GM12873 (cell line): ENCODE measurements around the gene OSTN.

Experiments
- TF ChIP-seq, protein P1 (sequence below): IDR thresholded peaks from 2 replicates; pipeline ENCODE4 v1.5.1; 2012; ENCODE audit warnings: low read depth, mild to moderate bottlenecking, moderate library complexity, low read length, control low read depth; ENCODE audit not compliant: insufficient read depth; ENCODE audit errors: missing control alignments

The OSTN gene

DNA sequence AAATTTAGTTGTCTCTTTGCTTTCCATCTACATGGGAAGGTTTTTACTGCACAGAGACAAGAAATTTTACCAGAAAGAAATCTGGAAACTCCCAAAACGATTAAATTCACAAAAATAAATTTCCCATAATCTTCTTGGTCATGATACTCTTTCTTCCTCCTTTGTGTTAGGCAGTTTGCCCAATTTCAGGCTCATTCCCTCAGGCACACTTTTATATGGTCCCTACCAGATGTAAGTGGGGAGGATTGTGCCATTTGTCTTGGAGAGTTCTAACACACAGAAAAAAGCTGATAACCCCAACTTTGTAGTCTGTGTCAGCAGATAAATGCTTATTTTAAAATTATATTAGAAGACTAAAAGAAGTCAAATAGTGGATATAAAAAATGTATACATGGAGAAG is 81.1 kb downstream of the OSTN start:
- TF ChIP-seq, protein P1, sequence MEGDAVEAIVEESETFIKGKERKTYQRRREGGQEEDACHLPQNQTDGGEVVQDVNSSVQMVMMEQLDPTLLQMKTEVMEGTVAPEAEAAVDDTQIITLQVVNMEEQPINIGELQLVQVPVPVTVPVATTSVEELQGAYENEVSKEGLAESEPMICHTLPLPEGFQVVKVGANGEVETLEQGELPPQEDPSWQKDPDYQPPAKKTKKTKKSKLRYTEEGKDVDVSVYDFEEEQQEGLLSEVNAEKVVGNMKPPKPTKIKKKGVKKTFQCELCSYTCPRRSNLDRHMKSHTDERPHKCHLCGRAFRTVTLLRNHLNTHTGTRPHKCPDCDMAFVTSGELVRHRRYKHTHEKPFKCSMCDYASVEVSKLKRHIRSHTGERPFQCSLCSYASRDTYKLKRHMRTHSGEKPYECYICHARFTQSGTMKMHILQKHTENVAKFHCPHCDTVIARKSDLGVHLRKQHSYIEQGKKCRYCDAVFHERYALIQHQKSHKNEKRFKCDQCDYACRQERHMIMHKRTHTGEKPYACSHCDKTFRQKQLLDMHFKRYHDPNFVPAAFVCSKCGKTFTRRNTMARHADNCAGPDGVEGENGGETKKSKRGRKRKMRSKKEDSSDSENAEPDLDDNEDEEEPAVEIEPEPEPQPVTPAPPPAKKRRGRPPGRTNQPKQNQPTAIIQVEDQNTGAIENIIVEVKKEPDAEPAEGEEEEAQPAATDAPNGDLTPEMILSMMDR, result no peak

DNA sequence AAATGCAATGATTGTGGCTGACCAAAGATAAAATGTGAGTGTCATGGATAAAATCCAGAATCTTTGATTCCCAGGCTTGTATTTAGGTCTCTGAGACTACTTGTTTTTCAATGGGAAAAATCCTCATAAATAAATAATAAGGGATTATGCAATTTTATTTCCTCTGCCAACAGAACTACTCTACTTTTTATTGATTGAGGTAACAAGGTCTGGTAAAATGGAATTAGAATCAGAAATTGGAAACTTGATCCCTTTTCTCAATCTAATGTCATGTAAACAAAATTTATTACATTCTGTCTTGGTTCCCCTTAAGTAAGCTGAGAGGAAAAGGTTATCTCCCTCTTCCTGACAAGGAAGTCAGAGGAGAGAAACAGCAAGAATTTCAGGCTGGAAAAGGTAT is 81.8 kb downstream of the OSTN start:
- TF ChIP-seq, protein P1, result no peak

DNA sequence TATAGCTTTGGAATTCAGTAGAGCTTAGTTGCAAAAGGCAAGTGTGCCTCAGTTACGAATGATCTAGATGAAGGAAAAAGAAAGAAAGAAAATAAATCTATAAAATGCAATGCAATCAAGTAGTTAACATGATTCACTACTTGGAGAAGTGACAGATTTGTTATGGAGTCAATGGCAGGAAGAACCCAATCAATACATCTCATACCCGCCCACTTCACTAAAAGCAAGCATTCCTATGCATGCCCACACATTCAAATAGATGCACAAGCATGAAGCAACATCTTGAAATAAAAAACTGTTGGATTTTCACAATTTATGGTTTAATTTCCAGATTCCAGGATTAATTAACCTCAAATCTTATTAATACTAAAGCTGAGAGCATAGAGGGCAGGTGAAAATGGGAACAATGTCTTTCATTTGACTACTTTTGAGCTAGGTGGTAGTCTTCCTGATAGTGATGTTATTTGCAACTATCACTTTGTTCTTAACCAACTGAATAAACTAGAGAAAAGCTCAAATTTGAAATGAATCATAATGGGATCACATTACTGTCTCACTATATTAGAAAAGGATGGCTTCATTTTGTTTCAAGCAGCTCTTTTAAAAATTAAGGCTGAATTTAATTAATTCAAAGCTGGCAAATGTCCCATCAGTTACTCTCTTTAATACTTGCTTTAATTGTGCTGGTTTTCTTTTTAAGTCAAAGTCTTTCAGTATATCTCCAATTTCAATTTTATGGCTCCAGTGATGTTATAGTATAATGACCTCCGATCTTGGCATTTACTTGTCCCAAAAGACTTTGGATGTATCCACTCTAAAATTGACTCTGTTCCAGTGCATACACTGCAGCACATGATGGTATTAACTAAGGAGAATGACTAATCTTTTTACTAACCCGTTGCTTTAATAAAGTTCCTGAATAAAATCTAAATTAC is 83.5 kb downstream of the OSTN start:
- TF ChIP-seq, protein P1, result no peak

DNA sequence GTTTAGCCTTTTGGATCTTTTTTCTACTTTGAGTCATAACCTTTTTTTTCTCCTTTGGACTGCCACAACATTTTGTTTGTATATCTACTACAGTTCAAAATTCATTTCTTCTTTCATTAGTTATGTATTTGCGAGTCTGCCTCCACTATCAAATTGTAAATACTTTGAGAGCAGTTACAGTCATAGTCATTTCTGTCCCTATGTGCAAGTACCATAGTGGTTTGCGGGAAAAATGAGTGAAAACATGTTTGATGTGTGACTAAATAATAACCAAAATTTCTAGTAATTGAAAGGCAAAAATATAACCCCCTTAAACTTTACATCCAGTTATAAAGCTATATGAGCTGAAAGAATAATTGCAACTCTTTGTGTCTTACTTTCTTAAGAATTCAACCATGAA is 84.4 kb downstream of the OSTN start:
- TF ChIP-seq, protein P1, result no peak

DNA sequence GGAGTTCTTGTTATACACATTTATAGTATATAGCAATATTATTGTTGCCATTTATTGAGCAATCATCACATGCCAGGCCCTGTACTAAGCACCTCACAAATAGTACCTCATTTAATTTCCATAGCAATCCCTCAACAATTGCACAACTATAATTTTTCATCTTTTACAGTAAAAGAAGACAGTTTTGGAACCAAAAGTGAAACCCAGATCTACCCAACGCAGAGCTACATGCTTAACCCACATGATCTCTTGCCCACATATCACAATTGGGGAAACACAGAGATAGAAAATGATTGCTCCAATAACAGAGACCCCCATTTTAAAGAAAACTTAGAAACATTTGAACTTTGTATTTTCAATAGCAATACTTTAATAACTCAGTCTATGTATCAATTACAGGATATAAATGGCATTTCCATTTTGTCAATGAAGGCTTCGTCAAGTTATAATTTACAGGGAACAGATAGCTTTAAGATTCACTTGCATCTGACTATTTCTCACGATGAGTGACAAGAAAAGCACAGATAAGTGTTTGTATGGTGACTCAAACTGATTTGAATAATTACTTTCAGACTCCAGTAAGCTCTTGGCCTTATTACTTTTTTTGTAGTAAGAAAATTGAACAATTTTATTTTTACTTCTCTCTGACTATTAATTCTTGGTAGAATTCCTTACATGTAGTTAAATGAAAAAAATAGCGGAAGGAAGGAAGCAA is 91.4 kb downstream of the OSTN start:
- TF ChIP-seq, protein P1, result no peak

DNA sequence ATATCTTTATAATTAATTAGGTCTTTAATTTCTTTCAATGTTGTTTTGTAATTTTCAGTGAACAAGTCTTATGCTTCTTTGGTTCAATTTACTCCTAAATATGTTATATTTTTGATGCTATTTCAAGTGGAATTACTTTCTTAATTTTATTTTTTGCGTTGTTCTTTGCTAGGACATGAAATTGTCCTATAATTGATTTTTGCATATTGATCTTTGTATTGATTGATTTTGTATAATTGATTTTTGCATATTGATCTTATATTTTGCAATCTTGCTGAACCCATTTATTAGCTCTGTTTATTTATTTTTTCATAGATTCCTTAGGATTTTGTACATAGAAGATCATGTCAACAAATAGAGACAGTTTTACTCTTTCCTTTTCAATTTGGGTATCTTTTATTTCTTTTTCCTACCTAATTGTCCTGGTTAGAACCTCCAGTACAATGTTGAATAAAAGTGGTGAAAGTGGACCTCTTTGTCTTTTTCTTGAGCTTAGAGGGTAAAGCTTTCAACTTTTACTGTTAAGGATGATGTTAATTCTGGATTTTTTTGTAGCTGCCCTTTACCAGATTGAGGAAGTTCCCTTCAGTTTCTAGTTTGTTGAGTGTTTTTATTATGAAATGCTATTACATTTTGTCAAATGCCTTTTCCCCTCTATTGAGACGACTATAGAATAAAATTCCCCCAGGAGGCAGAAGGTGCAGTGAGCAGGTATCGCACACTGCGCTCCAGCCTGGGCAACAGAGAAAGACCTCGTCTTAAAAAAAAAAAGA is 93.4 kb downstream of the OSTN start:
- TF ChIP-seq, protein P1, result no peak
